H9 (cell line): ENCODE results near the gene INMT. TPM values are rescaled to one million over a fixed set of nuclear protein-coding genes. Genes with fewer than 3 reads are reported as not detected.

Source experiments
- DNase-seq: peaks from one replicate; pipeline ENCODE4 v3.0.0-alpha.2; 2017
- H2AFZ ChIP-seq: one replicate; pipeline ENCODE4 v1.6.1; 2013; ENCODE audit warnings: mild to moderate bottlenecking, low read length, control low read depth, moderate library complexity
- H2AK5ac ChIP-seq: 2 replicates; pipeline ENCODE4 v1.6.1; 2013; ENCODE audit warnings: low read length, control low read depth, mixed read lengths; ENCODE audit not compliant: insufficient read length
- H2BK120ac ChIP-seq: one replicate; pipeline ENCODE4 v1.6.1; 2013; ENCODE audit warnings: low read depth, mild to moderate bottlenecking, low read length, control low read depth, inconsistent platforms; ENCODE audit not compliant: poor library complexity, severe bottlenecking
- H2BK12ac ChIP-seq: 2 replicates; pipeline ENCODE4 v1.6.1; 2013; ENCODE audit warnings: low read length, control low read depth, mixed read lengths, low read depth; ENCODE audit not compliant: insufficient read length
- H2BK15ac ChIP-seq: 2 replicates; pipeline ENCODE4 v1.6.1; 2013; ENCODE audit warnings: low read depth, low read length, control low read depth
- H2BK20ac ChIP-seq: one replicate; pipeline ENCODE4 v1.6.1; 2013; ENCODE audit warnings: low read depth, mild to moderate bottlenecking, low read length, control low read depth, inconsistent platforms; ENCODE audit not compliant: poor library complexity, severe bottlenecking
- H2BK5ac ChIP-seq: 2 replicates; pipeline ENCODE4 v1.6.1; 2013; ENCODE audit warnings: low read length, control low read depth, mixed read lengths; ENCODE audit not compliant: insufficient read length
- H3K14ac ChIP-seq: 2 replicates; pipeline ENCODE4 v1.6.1; 2013; ENCODE audit warnings: low read length, control low read depth; ENCODE audit not compliant: insufficient read depth
- H3K18ac ChIP-seq: 2 replicates; pipeline ENCODE4 v1.6.1; 2013; ENCODE audit warnings: low read depth, mild to moderate bottlenecking, mixed read lengths, low read length, control low read depth; ENCODE audit not compliant: insufficient read length
- H3K23ac ChIP-seq: 2 replicates; pipeline ENCODE4 v1.6.1; 2013; ENCODE audit warnings: low read length, control low read depth, mixed read lengths, low read depth; ENCODE audit not compliant: insufficient read length
- H3K23me2 ChIP-seq: 2 replicates; pipeline ENCODE4 v1.6.1; 2013; ENCODE audit warnings: low read depth, mild to moderate bottlenecking, mixed read lengths, low read length, control low read depth; ENCODE audit not compliant: insufficient read length, poor library complexity, severe bottlenecking
- H3K27ac ChIP-seq: 2 replicates; pipeline ENCODE4 v1.5.1; 2013; ENCODE audit warnings: low read length, control low read depth, mixed read lengths, low read depth; ENCODE audit not compliant: insufficient read length
- H3K27me3 ChIP-seq: 2 replicates; pipeline ENCODE4 v1.6.1; 2013; ENCODE audit warnings: low read length, control low read depth, inconsistent platforms; ENCODE audit not compliant: insufficient read depth
- H3K4ac ChIP-seq: 2 replicates; pipeline ENCODE4 v1.6.1; 2013; ENCODE audit warnings: low read depth, mild to moderate bottlenecking, control low read depth, inconsistent platforms, low read length, moderate library complexity
- H3K4me1 ChIP-seq: 2 replicates; pipeline ENCODE4 v1.6.1; 2013; ENCODE audit warnings: low read length, control low read depth, inconsistent platforms; ENCODE audit not compliant: insufficient read depth
- H3K4me2 ChIP-seq: 2 replicates; pipeline ENCODE4 v1.6.1; 2013; ENCODE audit warnings: low read length, control low read depth, mixed read lengths; ENCODE audit not compliant: insufficient read length, insufficient read depth
- H3K56ac ChIP-seq: 2 replicates; pipeline ENCODE4 v1.6.1; 2013; ENCODE audit warnings: low read depth, mild to moderate bottlenecking, mixed read lengths, low read length, control low read depth; ENCODE audit not compliant: insufficient read length
- H3K79me1 ChIP-seq: 2 replicates; pipeline ENCODE4 v1.6.1; 2013; ENCODE audit warnings: low read depth, mild to moderate bottlenecking, moderate library complexity, low read length, control low read depth, inconsistent platforms; ENCODE audit not compliant: insufficient read depth, poor library complexity, severe bottlenecking
- H3K79me2 ChIP-seq: 2 replicates; pipeline ENCODE4 v1.6.1; 2013; ENCODE audit warnings: low read length, control low read depth, inconsistent platforms; ENCODE audit not compliant: insufficient read depth
- H3K9ac ChIP-seq: 2 replicates; pipeline ENCODE4 v1.6.1; 2013; ENCODE audit warnings: low read length, control low read depth, mixed read lengths; ENCODE audit not compliant: insufficient read length; ENCODE audit errors: extremely low read depth
- H3K9me3 ChIP-seq: one replicate; pipeline ENCODE4 v1.6.1; 2013; ENCODE audit warnings: low read depth, low read length, inconsistent platforms; ENCODE audit not compliant: control insufficient read depth
- H3T11ph ChIP-seq: one replicate; pipeline ENCODE4 v1.6.1; 2013; ENCODE audit warnings: mild to moderate bottlenecking, low read length, control low read depth, inconsistent platforms
- H4K20me1 ChIP-seq: one replicate; pipeline ENCODE4 v1.6.1; 2013; ENCODE audit not compliant: control insufficient read depth, insufficient read length, insufficient read depth
- H4K5ac ChIP-seq: 2 replicates; pipeline ENCODE4 v1.6.1; 2013; ENCODE audit warnings: low read depth, mild to moderate bottlenecking, mixed read lengths, low read length, control low read depth; ENCODE audit not compliant: insufficient read length
- H4K8ac ChIP-seq: replicated peaks from 2 replicates; pipeline ENCODE4 v1.6.1; 2013; ENCODE audit warnings: low read length, control low read depth, mixed read lengths, low read depth; ENCODE audit not compliant: insufficient read length
- H4K91ac ChIP-seq: 2 replicates; pipeline ENCODE4 v1.6.1; 2013; ENCODE audit warnings: low read depth, mild to moderate bottlenecking, moderate library complexity, mixed read lengths, low read length, control low read depth; ENCODE audit not compliant: insufficient read length
- H3K27ac Mint-ChIP-seq, 3 experiments: 2 replicates in 2 of 3; 3 replicates in 1 of 3; pipeline ENCODE4 v1.8.0; 2020 to 2021; ENCODE audit warnings: mixed read lengths in 3 of 3, mild to moderate bottlenecking in 1 of 3, moderate library complexity in 1 of 3
- H3K27me3 Mint-ChIP-seq: 2 replicates; pipeline ENCODE4 v1.8.0; 2021; ENCODE audit warnings: low read depth, mild to moderate bottlenecking, moderate library complexity, mixed read lengths
- H3K36me3 Mint-ChIP-seq, 3 experiments: 2 replicates in 2 of 3; 3 replicates in 1 of 3; pipeline ENCODE4 v1.8.0; 2020 to 2021; ENCODE audit warnings: low read depth in 3 of 3, mixed read lengths in 3 of 3; ENCODE audit not compliant: insufficient read depth in 1 of 3
- H3K4me1 Mint-ChIP-seq, 2 experiments: 2 replicates each; pipeline ENCODE4 v1.8.0; 2020; ENCODE audit warnings: mixed read lengths in 2 of 2
- H3K4me3 Mint-ChIP-seq, 2 experiments: 2 replicates in 1 of 2; 3 replicates in 1 of 2; pipeline ENCODE4 v1.8.0; 2020 to 2021; ENCODE audit warnings: mild to moderate bottlenecking in 2 of 2, mixed read lengths in 2 of 2, moderate library complexity in 1 of 2
- H3K9me3 Mint-ChIP-seq, 2 experiments: 2 replicates in 1 of 2; 3 replicates in 1 of 2; pipeline ENCODE4 v1.8.0; 2020; ENCODE audit warnings: mild to moderate bottlenecking in 2 of 2, mixed read lengths in 2 of 2, moderate library complexity in 1 of 2
- WGBS: extraction: QIAGEN DNeasy Blood & Tissue Kit; methylation state at CpG from one replicate; pipeline ENCODE4 v1.1.7; 2013; ENCODE audit warnings: missing lambda C conversion rate, low lambda C conversion rate, mixed read lengths; ENCODE audit not compliant: insufficient read length; ENCODE audit errors: extremely low coverage; 5-methylcytosine and 5-hydroxymethylcytosine counted together
- total RNA-seq: library from RNA; stranded (reverse); gene quantifications from 2 replicates; pipeline ENCODE4 v1.2.1, GENCODE V29; 2021
- TF ChIP-seq, protein P1 (sequence below): fragments of 200-600 bp; sonication (generic); conservative IDR thresholded peaks from 3 replicates; pipeline ENCODE4 v1.8.0; 2021; ENCODE audit warnings: antibody characterized with exemption, mild to moderate bottlenecking

Gene INMT
- total RNA-seq, 1 experiment from 2014 or later = 0.70 TPM

DNA sequence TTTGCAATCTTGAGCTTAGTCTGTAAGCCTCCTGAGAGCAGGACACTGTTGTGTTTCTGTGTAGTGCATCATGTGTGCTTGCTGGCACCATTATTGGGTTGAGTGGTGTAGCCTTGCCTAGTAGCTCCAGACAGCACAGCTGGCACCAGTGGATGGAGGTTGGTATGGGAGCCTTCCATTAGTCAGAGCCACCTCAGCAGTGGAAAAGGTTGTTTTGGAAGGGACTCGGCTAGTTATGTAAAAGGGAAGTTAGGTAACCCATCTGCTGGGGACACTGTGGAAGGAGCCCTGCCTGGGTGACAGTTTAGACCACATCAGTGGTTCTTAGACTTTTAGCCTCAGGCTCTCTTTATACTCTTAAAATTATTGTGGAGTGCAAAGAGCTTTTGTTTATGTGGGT is 35.6 kb downstream of the INMT start:
- Histone ChIP-seq H3K79me1 (no peaks in the 10 kb centered on the region), H4K5ac (no peak overlapping the region), H3K4me1 (no peaks in the 10 kb centered on the region), H3K4ac (no peak overlapping the region), H2BK12ac (no peak overlapping the region), H3K18ac (no peak overlapping the region), H4K91ac (no peak overlapping the region), H4K20me1 (no peaks in the 10 kb centered on the region), H3K9me3 (no peaks in the 10 kb centered on the region), H2BK20ac (no peak overlapping the region), H3K27ac (no peak overlapping the region), H4K8ac (no peak overlapping the region), H2BK120ac (no peak overlapping the region), H3K14ac (no peak overlapping the region), H3K23ac (no peak overlapping the region), H2AFZ (no peak overlapping the region), H2BK5ac (no peak overlapping the region), H3K79me2 (no peaks in the 10 kb centered on the region), H2AK5ac (no peak overlapping the region), H3T11ph (no peak overlapping the region), H3K56ac (no peak overlapping the region), H3K9ac (no peak overlapping the region), H3K27me3 (no peaks in the 10 kb centered on the region), H3K4me2 (no peak overlapping the region), H3K23me2 (no peaks in the 10 kb centered on the region), H2BK15ac (no peak overlapping the region)
- Mint-ChIP-seq H3K36me3 (peaks cover 3 to 12% (median 4%) of the 10 kb centered on the region in 3 experiments; a peak in 4 of 7 replicates), H3K27me3 (no peaks in the 10 kb centered on the region), H3K4me1 (peaks cover 4 to 9% of the 10 kb centered on the region in 2 experiments), H3K9me3 (no peaks in the 10 kb centered on the region), H3K27ac (no peak overlapping the region), H3K4me3 (no peak overlapping the region)
- TF ChIP-seq, protein P1, sequence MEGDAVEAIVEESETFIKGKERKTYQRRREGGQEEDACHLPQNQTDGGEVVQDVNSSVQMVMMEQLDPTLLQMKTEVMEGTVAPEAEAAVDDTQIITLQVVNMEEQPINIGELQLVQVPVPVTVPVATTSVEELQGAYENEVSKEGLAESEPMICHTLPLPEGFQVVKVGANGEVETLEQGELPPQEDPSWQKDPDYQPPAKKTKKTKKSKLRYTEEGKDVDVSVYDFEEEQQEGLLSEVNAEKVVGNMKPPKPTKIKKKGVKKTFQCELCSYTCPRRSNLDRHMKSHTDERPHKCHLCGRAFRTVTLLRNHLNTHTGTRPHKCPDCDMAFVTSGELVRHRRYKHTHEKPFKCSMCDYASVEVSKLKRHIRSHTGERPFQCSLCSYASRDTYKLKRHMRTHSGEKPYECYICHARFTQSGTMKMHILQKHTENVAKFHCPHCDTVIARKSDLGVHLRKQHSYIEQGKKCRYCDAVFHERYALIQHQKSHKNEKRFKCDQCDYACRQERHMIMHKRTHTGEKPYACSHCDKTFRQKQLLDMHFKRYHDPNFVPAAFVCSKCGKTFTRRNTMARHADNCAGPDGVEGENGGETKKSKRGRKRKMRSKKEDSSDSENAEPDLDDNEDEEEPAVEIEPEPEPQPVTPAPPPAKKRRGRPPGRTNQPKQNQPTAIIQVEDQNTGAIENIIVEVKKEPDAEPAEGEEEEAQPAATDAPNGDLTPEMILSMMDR = no peak
- no CpG with 5 or more reads among the region's 1 CpG for WGBS
- DNase-seq = no peak
